HG03565 (cell line): ENCODE data around the gene OTULINL.

Experiments used
- ATAC-seq: cut with Tn5 transposase; IDR thresholded peaks from one replicate; pipeline ENCODE4 v1.9.1; 2021; ENCODE audit warnings: mild to moderate bottlenecking, moderate library complexity; ENCODE audit not compliant: unreplicated experiment

The OTULINL gene

DNA sequence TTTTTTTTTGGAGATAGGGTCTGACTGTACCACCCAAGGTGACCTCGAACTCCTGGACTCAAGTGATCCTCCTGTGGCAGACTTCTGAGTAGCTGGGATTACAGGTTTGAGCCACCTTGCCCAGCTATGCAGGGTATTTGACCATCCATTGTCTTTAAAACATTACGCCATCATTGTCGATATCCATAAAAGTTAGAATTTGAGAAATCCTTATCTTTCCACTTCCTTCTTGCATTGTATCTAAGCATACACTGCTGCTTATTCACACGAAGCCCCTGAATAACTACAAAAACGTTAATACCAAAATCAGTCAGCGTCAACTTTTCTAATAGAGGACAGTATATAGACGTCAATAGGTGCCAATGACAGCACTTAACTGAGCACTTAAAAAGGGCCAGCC is 5.4 kb upstream of the OTULINL start:
- no peak for ATAC-seq

DNA sequence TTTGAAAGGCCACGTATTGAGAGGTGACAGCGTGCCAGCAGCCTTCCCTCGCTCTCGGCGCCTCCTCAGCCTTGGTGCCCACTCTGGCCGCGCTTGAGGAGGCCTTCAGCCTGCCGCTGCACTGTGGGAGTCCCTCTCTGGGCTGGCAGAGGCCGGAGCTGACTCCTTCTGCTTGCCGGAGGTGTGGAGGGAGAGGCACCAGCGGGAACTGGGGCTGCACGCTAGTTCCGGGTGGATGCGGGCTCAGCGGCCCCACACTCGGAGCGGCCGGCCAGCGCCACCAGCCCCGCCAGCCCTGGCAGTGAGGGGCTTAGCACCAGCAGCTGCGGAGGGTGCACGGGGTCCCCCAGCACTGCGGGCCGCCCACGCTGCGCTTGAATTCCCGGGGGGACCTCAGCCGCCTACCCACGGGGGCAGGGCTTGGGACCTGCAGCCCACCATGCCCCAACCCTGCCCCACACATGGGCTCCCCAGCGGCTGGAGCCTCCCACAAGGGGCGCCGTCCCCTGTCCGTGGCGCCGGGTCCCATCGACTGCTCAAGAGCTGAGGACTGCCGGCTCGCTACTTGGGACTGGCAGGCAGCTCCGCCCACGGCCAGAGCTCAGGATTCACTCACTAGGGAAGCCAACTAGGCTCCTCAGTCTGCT is 4.4 kb upstream of the OTULINL start:
- no peak for ATAC-seq

DNA sequence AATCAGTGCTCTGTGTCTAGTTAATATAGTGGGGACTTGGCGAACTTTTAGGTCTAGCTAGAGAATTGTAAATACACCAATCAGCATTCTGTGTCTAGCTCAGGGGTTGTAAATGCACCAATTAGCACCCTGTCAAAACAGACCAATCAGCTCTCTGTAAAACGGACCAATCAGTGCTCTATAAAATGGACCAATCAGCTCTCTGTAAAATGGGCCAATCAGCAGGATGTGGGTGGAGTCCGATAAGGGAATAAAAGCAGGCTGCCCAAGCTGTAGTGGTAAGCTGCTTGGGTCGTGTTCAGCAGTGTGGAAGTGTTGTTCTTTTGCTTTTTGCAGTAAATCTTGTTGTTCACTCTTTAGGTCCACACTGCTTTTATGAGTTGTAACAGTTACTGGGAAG is 3.6 kb upstream of the OTULINL start:
- no peak for ATAC-seq

DNA sequence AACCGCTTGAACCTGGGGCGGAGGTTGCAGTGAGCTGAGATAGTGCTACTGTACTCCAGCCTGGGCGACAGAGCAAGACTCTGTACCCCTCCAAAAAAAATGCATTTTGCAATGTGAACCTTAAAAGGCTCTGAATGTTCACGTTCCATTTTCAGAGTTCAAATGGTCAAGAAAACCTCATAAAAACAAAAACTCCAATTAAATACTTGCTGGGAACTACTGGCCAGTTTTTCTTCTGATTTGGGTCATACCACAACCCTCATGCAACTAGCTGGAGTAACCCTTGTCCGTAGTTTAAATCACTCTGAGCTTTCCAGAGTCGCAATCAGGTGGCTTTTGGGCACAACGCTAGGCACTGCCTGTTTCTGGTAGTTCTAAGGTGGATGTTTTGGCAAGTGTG is 2.3 kb upstream of the OTULINL start:
- ATAC-seq = no peak

DNA sequence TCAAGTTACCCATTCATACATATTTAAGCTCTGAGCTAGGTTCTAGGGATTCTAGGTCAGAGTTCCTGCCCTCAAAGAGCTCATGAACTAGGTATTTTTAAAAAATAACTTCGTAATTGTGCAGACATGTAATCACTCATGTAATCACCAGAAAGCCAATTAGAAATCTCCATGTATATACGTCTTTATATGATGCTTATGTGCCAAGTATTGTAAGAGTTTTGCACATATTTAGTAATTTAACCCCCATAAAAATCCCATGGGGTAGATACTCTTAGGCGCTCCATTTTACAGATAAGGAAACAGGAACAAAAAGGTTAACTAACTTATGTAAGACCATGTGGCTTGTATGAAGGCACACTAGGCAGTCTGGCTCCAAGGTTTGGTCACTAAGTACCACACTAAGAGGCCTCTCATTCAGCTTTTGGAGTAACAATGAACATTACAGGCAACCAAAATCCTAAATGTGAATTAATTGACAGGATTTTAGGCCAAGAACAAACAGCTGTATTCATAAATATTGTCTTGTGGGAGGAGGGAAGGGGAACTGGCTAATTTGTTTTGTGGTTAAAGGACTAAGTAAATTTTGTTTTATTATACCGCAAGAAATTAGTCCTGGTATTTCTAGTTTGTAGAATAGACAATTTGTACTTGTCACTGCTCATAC is 1.7 kb upstream of the OTULINL start:
- ATAC-seq = no peak

DNA sequence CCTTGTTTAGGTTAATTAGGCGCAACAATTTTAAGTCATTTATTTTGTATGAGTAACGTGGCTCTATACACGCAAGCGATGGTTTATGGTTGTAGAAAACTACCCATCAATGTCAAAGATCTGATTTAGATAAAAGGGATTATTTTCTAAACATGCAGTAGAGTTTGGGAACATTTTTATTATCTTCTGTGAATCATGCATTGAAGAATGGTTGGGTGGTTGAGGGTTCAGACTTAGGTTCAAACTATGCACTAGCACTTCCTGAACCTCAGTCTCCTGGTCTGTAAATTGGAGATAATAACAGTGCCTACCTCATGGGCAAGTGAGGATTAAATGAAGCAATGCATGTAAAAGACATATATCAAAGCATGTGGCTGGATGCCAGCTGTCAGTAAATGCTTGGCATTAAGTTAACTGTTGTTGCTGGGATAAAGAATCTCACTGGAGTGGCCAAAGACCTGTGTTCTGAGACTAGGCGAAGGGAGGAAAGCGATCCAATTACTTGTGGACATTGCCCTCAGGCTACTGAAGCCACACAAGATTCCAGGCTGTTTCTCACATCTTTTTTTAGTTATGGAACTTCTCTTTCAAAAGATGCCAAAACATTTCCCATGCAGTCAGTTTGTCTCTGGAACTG is 1.1 kb upstream of the OTULINL start:
- ATAC-seq = no peak

DNA sequence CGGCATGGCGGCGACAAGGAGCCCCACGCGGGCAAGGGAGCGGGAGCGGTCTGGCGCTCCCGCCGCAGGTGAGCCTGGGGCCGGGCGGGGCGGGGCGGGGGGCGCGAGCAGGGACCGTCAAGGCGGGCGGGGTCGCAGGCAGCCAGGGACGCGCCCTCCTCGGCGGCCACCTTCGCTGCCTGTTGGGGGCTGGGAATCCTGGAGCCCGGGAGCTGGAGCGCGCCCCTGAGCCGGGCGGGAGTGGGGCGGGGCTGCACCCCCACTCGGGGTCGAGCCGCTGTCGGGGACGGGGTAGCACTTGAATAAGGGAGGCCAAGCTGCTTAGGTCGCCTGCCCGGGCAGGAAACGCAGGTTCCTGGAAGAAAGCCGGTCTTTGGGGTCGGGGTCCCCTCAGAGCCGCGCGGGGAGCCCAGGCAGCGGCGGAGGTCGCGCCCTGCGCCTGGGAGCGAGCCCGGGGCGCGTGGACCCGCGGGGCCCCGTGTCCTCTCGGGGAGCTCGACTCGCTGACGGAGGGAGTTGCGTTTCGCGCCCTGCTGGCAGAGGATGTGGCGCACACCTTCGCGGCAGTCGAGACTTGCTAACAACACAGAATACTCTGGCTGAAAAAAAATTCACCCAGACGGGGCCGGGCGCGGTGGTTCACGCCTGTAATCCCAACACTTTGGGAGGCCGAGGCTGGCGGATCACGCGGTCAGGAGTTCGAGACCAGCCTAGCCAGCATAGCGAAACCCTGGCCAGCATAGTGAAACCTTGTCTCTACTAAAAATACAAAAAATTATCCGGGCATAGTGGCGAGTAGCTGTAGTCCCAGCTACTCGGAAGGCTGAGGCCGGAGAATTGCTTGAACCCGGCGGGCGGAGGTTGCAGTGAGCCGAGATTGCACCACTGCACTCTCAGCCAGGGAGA is 552 bp downstream of the OTULINL start:
- ATAC-seq = peak; percentile 58

DNA sequence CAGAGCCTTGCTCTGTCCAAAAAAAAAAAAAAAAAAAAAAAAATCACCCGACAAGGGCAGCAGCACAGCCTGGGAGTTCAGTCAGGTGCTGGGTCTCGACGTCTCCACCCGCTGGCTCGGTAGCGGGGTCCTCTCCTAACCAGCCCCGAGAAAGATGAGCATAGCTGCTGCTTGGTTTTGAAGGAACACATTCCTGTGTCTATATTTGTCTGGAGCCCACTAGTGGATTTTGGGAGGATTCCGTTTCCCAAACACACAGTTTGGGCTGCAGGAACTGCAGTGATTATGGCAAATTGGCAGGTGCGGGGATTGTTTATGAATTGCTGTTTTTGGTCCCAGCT is 1.2 kb downstream of the OTULINL start:
- ATAC-seq = no peak

DNA sequence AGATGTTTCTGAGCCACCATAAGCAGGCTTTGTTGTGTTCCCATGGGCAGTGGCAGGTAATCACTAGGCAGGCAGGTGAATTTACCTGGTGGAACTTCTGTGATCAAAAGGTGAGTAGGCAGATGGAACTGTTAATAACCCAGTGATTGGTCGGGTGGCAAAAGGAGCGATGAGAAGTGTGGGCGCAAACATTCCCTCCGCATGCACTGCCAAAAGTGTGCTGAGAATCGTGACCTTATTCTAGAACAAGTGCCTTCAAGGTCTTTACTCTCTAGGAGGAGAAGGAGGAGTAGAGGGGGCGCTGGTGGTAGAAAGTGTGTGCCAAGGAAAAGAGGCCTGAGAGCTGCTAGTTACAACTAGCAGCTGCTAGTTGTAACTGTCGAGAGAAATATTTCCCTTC is 3.3 kb downstream of the OTULINL start:
- ATAC-seq = no peak

DNA sequence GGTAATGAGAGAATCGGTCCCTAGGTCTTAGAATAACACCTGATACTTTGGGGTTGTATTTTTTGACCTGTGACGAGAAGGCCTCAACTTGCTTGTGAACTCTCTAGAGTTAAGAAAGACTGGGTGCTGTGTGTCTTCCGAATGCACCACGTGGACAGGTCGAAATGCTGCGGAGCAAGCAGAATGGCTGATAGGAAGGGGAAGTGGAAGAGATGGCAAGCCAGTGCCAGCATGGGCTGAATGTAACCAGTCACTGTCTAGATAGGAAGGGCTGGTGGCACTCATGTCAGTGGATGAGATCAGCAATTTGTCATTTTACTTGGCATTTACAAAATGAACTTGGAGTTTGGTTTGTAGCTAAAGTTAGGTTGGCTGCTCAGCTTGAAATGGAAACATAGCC is 5.6 kb downstream of the OTULINL start:
- no peak for ATAC-seq

DNA sequence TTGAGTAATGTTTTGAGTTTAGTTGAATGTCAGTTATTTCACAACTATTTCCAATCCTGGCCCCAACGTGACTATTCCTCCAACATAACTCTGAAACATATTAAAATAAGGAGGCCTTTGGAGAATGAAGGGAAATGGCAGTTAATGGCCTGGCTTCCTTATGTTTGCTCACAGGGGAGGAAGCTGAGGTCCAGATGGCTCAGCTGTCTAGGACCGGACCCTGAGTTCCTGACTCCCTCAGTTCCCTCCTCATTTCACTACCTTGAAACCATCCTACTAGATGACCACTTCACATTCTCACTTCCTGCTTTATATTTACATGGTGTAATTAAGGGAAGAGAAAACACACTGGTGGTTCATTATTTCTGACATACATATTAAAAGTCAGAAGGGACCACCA is 6.6 kb downstream of the OTULINL start:
- ATAC-seq = peak; percentile 42

DNA sequence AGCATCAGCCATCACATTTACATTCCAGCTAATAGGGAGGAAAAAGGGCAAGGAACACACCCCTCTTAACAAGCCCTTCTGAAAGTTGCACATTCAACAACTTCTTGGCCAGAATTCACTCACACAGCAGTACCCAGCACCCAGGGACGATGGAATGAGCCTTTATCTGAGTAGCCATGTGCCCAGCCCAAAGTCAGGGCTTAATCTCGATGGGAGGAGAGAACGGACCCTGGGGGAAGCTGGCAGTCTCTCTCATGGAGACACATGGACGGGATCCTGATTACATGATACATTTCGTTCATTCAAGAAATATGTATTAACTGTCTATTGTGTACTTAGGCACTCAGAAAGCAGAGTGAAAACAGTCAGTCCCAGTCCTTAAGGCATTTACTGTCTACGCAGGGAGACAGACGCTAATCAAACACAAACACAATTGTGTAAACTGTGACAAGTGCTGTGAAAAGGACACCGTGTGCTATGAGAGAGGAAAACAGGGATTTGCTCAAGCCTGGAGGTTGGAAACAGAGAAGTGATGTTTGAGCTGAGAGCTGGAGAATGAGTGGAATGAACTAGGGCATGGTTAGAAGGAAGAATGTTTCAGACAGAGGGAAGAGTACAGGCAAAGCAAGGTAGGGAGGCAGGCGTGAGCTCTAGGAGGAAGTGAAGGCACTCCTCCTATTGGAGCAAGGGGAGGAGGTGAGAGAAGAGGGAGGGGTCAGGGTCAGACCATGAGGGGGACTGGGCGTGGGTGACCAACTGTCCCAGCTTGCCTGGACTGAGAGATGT is 7.4 kb downstream of the OTULINL start:
- no peak for ATAC-seq

DNA sequence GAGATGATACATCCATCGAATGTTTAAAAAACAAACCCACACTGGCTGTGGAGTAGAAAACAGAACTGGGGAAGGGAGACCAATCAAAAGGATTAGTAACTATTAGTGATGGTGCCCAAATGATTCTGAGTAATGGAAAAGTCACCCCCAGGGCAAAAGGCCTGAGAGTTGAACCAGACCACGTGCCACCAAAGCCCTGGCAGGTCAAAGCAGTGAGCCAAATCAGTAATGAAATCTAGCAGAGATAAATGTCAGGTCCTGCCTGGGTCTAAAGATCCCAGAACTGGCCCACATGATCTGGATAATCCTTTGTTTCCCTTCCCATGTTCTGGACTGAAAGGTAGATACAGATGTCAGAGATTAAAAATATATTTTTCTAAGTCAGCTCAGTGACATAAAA is 9.4 kb downstream of the OTULINL start:
- no peak for ATAC-seq

DNA sequence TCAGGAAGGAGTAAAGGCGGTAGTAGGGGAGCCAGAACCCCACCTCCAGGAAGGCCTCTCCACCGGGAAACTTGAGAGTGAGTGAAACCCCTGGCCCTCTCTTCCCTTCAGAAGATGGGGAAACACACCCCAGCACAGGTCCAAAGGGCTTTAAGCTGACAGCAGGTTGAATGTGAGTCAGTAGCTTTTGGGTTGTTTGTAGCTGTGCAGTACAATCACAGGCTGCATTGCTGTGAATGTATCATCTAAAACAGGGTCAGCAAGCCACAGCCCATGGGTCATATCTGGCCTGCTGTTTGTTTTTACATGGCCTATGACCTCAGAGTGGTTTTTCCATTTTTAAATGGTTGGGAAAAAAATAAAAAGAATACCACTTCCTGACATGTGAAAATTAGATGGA is 10.0 kb downstream of the OTULINL start:
- ATAC-seq = no peak

DNA sequence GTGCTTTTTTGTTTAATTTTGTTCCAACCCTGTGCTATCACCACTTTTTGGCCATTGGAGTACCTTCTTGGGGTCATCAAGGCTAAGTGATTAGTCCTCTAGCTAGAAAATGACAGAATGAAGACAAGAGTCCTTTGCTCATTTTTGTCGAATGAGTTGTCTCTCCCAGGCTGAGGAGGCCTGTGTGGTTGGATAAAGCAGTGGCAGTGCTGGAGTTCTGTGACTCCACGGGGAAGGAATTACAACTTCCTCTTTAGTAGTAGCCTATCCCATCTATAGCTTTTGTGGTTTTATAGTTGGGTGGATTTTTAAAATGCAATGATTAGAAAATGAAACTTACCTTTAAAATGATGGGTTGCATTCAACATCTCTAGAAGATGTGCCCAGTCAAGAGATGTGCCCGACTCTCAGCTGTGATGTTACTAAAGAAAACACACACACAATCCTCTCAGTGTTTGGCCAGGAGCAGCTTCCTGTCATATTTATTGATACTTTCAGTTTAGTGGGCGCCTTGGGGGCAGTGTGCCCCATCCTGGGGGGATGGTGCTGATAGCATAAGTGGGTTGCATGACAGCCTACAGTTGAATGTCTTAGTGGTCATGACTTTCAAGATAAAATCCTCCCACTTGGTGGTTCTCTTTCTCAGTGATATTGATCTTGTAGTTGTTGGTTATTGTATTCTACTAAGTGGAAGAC is 11.9 kb downstream of the OTULINL start:
- peak; percentile 20 for ATAC-seq

DNA sequence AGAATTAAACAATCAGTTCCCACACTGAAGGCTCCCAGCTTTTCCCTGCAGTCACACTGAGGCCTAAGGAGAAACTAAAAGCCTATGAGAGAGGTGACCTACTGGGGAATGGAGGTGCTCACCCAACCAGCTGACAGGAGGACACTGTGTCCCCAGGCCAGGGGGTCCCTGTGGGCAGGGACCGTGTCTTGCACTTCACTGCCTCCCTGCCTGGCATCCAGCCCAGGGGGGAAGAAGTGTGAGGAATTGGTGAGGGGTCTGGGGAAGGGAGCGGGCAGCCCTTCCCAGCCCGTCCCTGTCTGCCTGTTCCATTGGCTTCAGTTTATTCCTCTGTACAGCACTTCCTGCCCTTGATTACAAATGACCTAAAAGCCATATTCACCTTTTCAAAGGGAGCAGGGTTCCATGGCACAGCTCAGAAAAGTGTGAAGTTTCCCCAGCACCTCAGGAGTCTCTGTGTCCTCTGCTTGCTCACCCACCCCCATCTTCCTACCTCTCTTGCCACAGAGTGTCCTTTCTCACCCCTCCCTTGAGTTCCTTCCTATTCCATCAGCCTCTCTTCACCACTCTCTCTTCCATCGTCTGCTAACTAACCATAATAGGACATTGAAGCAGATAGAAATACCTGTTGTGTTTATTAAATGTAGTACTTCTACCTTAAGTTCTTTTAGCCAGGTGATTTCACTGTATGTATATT is 12.9 kb downstream of the OTULINL start:
- ATAC-seq = no peak

DNA sequence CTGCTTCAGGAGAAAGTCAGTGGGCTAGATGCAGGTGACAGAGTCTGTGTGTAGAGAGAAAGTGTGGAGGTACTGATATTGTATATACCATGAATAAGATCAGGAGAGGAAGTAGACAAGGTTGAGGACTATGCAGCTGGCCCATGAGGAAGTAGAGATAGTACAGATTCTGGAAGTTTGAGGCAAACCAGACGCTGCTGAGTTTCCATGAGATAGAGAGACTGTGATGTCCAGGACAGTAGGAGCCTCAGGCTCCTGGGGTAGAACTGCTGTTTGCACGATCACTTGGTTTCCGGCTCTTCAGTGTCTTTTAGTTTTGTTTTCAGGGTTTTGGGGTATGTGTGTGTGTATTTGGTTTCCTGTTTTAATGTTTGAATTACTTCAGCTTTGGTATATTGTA is 13.6 kb downstream of the OTULINL start:
- ATAC-seq = peak; percentile 76

DNA sequence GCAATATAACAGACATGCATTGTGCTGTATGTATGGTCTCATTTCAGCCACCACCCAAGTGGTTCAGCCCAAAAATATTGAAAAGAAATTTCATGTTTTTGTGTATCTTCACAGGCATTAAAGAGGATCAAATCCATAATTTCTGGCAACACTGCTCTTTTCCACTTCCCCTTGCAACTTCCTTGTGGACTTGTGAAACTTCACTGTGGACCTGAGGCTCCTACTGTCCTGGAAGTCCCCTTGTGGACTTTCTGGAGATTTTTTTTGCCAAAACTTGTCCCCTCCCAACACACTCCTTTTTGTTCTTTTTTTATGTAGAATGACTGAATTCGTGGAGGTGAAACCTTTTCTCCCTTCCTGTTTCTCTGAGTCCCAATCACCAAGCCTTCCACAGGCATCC is 14.3 kb downstream of the OTULINL start:
- ATAC-seq = no peak

DNA sequence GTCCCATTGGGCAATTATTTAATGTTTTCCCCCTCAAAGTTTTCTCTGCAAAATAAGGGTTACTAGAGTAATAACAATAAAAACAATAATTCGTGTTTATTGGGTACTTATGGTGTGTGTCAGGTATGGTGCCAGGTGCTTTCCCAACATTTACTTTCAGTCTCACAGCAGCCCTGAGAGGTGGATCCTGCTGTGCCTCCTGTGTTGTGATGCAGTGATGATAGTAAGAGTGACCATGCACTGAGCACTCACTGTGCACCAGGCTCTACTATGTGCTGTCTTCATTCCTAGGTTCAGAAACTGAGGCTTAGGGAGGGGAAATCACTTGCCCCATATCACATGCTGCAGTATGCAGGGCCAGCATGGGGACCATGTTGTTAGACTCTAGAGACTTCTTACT is 15.5 kb downstream of the OTULINL start:
- no peak for ATAC-seq

DNA sequence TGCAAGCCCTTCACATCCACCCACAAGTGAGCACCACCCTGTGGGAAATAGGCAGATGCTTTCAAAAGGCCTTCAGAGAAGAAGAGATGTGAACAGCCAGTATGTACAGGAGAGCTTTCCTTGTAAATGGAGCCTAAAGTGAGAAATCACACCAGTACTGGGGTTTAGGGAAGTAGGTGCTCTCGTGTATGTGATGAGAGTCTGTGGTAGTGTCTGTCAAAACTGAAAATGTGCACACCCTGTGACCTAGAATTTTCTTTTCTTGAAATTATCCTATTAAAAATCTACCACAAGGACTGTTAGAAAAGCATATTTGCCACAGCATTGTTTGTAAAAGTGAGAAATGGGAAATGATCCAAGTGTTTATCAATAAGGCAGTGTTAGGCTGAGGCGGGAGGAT is 16.6 kb downstream of the OTULINL start:
- no peak for ATAC-seq
